Tibial artery (tissue), 4 donors: ENCODE data around the gene HIVEP1.
"Not testable (repeated sequence)": the region's sequence is repeated elsewhere in the genome, so short reads cannot be mapped to it uniquely, and the experiment has no call there.

Experiments
- DNase-seq, 2 donors: peaks; one replicate each; pipeline ENCODE4 v3.0.0-alpha.2; 2019
- H3K27ac ChIP-seq, 2 donors: fragments of 200-600 bp; sonication (generic) in 1 of 2; 1 replicate in 1 of 2; 2 replicates in 1 of 2; pipeline ENCODE4 v1.5.1; 2018 to 2019; ENCODE audit warnings: mild to moderate bottlenecking in 1 of 2
- H3K27me3 ChIP-seq, 2 donors: fragments of 200-600 bp; sonication (generic) in 1 of 2; one replicate each; pipeline versions ENCODE4 v1.5.1 to v1.6.0; 2016 to 2019
- H3K36me3 ChIP-seq, 3 donors: fragments of 200-600 bp; sonication (generic) in 2 of 3; one replicate each; pipeline ENCODE4 v1.5.1; 2016 to 2019; ENCODE audit warnings: mild to moderate bottlenecking in 2 of 3
- H3K4me1 ChIP-seq, 4 donors: fragments of 200-600 bp; sonication (generic) in 2 of 4; 1 replicate in 3 of 4; 2 replicates in 1 of 4; pipeline ENCODE4 v1.5.1; 2016 to 2019
- H3K4me3 ChIP-seq, 2 donors: fragments of 200-600 bp; sonication (generic) in 1 of 2; 1 replicate in 1 of 2; 2 replicates in 1 of 2; pipeline ENCODE4 v1.5.1; 2018 to 2019; ENCODE audit warnings: mild to moderate bottlenecking in 2 of 2
- H3K9me3 ChIP-seq, 3 donors: fragments of 200-600 bp; sonication (generic) in 1 of 3; one replicate each; pipeline ENCODE4 v1.5.1; 2016 to 2019
- intact Hi-C: fragments of 100-400 bp; cut with DNase I; formaldehyde crosslinking; loops from one replicate; pipeline ENCODE4 v1.15.0; 2023; ENCODE audit warnings: low total_unique reads
- TF ChIP-seq, protein P1 (sequence below), 2 experiments: fragments of 200-600 bp in 1 of 2; fragments of 450-650 bp in 1 of 2; IDR thresholded peaks; one replicate each; pipeline ENCODE4 v1.5.1; 2017 to 2019; ENCODE audit warnings: antibody characterized with exemption in 2 of 2, mild to moderate bottlenecking in 1 of 2, moderate library complexity in 1 of 2

The HIVEP1 gene

DNA sequence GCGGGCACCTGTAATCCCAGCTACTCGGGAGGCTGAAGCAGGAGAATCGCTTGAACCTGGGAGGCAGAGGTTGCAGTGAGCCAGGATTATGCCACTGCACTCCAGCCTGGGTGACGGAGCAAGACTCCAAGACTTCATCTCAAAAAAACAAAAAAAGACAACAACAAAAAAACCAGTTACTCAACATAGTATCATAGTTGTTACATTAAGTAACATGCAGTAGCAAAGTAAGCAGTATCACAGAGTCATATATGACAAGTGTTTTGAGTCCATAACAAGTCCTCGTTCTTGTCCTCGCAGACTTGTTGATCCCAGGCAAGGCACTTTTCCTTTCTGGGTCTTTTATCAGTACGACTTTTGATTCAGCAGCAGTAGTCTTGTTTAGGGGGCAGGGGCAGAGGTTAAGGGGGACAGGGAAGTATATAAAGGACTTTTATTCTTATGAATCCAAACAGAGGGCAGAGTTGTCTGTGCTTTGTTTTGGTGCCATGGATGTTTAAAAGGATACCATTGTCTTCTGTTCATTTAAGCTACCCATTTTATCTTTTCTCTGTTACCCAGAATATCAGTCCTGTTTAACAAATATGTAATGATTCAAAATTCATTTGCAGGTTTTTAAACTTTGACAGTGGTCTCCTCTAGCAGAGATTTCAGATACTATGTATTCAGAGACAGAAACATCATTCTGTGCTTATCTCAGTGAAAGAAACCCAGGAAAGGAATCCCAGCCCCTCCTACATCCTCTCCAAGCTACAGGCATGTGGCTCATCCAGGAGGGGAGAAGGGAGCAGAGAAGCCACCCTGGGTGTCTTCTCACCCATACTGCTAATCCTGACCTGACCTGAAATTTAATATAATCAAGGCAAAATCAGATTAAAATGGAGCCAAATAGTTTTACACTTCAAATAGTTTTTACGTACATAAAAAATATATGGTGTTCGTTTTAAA lies 140.2 kb downstream of the HIVEP1 start:
- intact Hi-C loops, result no loop called here
- no peak overlapping the region for H3K27ac ChIP-seq
- no peak for DNase-seq
- TF ChIP-seq, protein P1, sequence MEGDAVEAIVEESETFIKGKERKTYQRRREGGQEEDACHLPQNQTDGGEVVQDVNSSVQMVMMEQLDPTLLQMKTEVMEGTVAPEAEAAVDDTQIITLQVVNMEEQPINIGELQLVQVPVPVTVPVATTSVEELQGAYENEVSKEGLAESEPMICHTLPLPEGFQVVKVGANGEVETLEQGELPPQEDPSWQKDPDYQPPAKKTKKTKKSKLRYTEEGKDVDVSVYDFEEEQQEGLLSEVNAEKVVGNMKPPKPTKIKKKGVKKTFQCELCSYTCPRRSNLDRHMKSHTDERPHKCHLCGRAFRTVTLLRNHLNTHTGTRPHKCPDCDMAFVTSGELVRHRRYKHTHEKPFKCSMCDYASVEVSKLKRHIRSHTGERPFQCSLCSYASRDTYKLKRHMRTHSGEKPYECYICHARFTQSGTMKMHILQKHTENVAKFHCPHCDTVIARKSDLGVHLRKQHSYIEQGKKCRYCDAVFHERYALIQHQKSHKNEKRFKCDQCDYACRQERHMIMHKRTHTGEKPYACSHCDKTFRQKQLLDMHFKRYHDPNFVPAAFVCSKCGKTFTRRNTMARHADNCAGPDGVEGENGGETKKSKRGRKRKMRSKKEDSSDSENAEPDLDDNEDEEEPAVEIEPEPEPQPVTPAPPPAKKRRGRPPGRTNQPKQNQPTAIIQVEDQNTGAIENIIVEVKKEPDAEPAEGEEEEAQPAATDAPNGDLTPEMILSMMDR (IDR thresholded peaks at IDR 0.05), result no peak
- H3K4me3 ChIP-seq, result no peak overlapping the region
- peaks cover 0 to 5% (median 0%) of the 10 kb centered on the region in 3 donors for H3K36me3 ChIP-seq
- H3K27me3 ChIP-seq, result no peaks in the 10 kb centered on the region
- H3K4me1 ChIP-seq, result peaks cover 0 to 7% (median 0%) of the 10 kb centered on the region in 4 donors
- H3K9me3 ChIP-seq, result no peaks in the 10 kb centered on the region

DNA sequence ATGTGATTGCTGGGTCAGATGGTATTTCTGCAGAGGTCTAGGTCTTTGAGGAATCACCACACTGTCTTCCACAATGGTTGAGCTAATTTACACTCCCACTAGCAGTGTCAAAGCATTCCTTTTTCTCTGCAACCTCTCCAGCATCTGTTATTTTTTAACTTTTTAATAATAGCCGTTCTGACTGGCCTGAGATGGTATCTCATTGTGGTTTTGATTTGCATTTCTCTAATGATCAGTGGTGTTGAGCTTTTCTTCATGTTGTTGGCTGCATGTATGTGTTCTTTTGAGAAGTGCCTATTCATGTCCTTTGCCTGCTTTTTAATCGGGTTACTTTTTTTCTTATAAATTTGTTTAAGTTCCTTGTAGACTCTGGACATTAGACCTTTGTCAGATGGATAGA lies 143.7 kb downstream of the HIVEP1 start:
- H3K27ac ChIP-seq, intact Hi-C loops, H3K9me3 ChIP-seq, H3K4me1 ChIP-seq, H3K36me3 ChIP-seq, H3K4me3 ChIP-seq, DNase-seq, H3K27me3 ChIP-seq: not testable (repeated sequence)

DNA sequence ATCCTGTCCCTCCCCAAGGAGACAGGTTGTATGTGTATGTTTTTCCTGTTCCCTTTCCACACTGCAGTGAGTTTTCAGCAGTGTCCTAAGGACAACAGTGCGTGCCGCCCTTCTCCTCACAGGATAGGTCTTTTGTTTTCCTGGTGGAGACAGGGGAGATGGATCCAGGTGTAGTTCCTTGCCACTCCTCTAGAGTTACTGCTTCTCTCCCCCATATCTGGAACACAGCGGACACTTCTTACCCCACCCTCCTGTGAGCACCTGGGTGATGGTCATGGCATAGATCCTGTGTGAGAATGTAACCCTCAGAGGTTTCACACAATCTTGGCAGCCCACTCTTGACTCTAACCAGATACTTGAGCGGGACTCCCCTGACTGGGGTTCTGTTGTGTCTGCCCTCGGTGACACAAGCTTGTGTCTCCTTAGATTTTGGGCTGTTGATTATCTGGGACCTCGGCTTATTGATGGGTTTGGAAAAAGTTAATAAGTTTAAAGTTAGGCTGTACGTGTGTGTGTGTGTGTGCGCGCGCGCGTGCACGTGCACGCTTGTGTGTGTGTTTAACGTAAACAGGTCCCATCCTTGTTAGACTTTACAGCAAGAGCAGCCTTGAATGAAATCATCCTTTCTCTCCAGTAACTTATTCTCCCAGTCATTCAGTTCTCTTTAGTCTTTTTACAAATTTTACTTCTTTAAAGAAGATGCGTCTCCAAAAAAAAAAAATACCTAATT lies 146.7 kb downstream of the HIVEP1 start:
- DNase-seq, result no peak
- H3K27ac ChIP-seq, result no peak overlapping the region
- no peaks in the 10 kb centered on the region for H3K4me1 ChIP-seq
- TF ChIP-seq, protein P1 (IDR thresholded peaks at IDR 0.05), result no peak
- intact Hi-C loops, result no loop called here
- no peaks in the 10 kb centered on the region for H3K9me3 ChIP-seq
- H3K27me3 ChIP-seq, result no peaks in the 10 kb centered on the region
- H3K36me3 ChIP-seq, result peaks cover 8 to 29% (median 19%) of the 10 kb centered on the region in 3 donors
- H3K4me3 ChIP-seq, result no peak overlapping the region

DNA sequence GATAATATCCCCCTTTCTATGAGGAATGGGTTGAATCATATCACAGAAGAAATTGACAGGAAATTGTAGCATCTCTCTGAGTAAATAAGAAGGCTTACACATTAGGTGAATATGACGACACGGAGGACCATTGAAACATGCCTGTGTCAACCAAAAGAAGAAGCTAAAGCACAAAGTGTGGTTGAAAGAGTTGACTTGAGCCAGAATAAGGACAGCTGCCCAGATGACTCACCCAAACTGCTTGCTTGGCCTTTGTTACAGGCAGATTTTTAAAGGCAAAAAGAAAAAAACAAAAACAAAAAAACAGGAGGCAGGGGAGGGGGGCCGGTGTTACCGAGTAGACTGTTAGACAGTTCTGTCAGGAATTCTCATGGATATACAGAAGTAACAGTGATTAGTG lies 148.2 kb downstream of the HIVEP1 start:
- Histone ChIP-seq H3K36me3 (peaks cover 14 to 31% (median 24%) of the 10 kb centered on the region in 3 donors), H3K4me3 (no peak overlapping the region), H3K4me1 (no peaks in the 10 kb centered on the region), H3K27ac (no peak overlapping the region), H3K27me3 (no peaks in the 10 kb centered on the region), H3K9me3 (no peaks in the 10 kb centered on the region)
- intact Hi-C loops, result no loop called here
- peak in 1 of 2 donors; percentile 35 for DNase-seq
- TF ChIP-seq, protein P1 (IDR thresholded peaks at IDR 0.05), result no peak

DNA sequence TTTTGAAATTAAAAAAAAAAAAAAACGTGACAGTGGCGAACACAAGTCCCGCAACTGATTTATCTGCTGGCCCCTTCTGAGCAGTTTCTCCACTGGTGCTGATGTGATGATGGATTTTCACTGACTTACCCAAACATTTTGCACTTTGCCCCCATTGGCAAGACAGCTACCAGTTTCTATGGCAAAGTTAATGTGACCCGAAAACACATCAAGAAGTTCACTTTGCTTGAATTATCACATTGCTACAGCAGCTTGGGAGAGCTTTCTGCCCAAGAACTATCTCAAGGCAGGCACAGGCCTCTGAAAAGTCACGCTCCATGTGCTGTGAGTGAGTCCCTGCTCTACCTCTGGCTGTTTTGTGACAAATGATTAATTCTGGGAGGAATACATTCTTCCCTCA lies 150.1 kb downstream of the HIVEP1 start:
- TF ChIP-seq, protein P1 (IDR thresholded peaks at IDR 0.05), result no peak
- no peak for DNase-seq
- H3K36me3 ChIP-seq, result peaks cover 14 to 31% (median 24%) of the 10 kb centered on the region in 3 donors
- H3K27ac ChIP-seq, result no peak overlapping the region
- no peaks in the 10 kb centered on the region for H3K4me1 ChIP-seq
- H3K9me3 ChIP-seq, result no peaks in the 10 kb centered on the region
- no peaks in the 10 kb centered on the region for H3K27me3 ChIP-seq
- no peak overlapping the region for H3K4me3 ChIP-seq
- intact Hi-C loops, result no loop called here

DNA sequence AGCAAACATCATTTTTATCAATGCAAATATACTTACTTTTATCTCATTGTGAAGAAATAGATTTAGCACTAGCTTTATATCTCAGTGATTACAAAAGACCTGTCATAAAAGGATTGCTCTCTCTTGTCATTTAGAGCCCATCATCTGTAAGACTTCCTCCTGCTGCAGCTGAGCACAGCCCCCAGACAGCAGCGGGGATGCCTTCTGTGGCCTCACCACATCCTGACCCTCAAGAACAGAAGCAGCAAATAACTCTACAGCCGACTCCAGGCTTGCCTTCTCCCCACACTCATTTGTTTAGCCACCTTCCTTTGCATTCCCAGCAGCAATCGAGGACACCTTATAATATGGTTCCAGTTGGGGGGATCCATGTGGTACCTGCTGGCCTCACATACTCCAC lies 151.0 kb downstream of the HIVEP1 start:
- H3K36me3 ChIP-seq, result peaks cover 14 to 31% (median 24%) of the 10 kb centered on the region in 3 donors
- H3K27me3 ChIP-seq, result no peaks in the 10 kb centered on the region
- TF ChIP-seq, protein P1 (IDR thresholded peaks at IDR 0.05), result no peak
- no peaks in the 10 kb centered on the region for H3K4me1 ChIP-seq
- intact Hi-C loops, result no loop called here
- no peak overlapping the region for H3K4me3 ChIP-seq
- H3K27ac ChIP-seq, result no peak overlapping the region
- no peaks in the 10 kb centered on the region for H3K9me3 ChIP-seq
- DNase-seq, result no peak
